ENCODE measurements around the gene CTAGE9. TPM values are rescaled to one million over a fixed set of nuclear protein-coding genes. Genes with fewer than 3 reads are reported as not detected.

CTAGE9 gene
- total RNA-seq, 2 experiments from 2014 or later = not detected

- H3K9me2 ChIP-seq (ENCODE audit: insufficient read depth, low read length) = no peaks in the 10 kb centered on the region
- intact Hi-C loops (cut with micrococcal nuclease; ENCODE audit: unreplicated experiment) = no loop called here
- no peaks in the 10 kb centered on the region for H4K20me1 ChIP-seq (ENCODE audit: insufficient read depth, low read length)
- BruUV-seq (replicated peaks) = no TSS peak
- ChIA-PET POLR2A (no interaction called here), CTCF (ENCODE audit: unreplicated experiment) (no interaction called here)
- H3K4me2 ChIP-seq (ENCODE audit: low read length) = no peak overlapping the region
- no peaks in the 10 kb centered on the region for H3K79me2 ChIP-seq (ENCODE audit: insufficient read depth, low read depth, low read length)
- TF ChIP-seq EZH2phosphoT487 (IDR thresholded peaks at IDR 0.05; ENCODE audit: borderline replicate concordance, low read depth, low read length) (no peak), CTCF (conservative IDR thresholded peaks at IDR 0.05; ENCODE audit: low read length) (no peak)
- no peaks in the 10 kb centered on the region for H3K4me1 ChIP-seq (ENCODE audit: insufficient read depth, low read length, poor library complexity, severe bottlenecking)
- H3K9me3 ChIP-seq (ENCODE audit: low read length) = no peaks in the 10 kb centered on the region
- DNase-seq (ENCODE audit: low spot score) = no peak
- H3K4me3 ChIP-seq (ENCODE audit: low read depth, low read length, poor library complexity, severe bottlenecking) = no peak overlapping the region
- no peak overlapping the region for H2AFZ ChIP-seq (ENCODE audit: low read length)
- no peaks in the 10 kb centered on the region for H3K36me3 ChIP-seq (ENCODE audit: insufficient read depth, low read length)
- no peak overlapping the region for H3K27ac ChIP-seq (ENCODE audit: low read depth, low read length, poor library complexity, severe bottlenecking)
Measured at GRCh38 chr6:131678442-131678841, 32.4 kb downstream of the CTAGE9 start.

GRCh38 chr6:131673184-131673583 lies 37.6 kb downstream of the CTAGE9 start:
- ChIA-PET POLR2A (interaction anchor here (0.5 to 1.3 kb wide), 3 partner anchors 9 to 475 kb away, joined by 3 read pairs; no protein-coding TSS in a partner anchor), CTCF (ENCODE audit: unreplicated experiment) (no interaction called here)
- Histone ChIP-seq H4K20me1 (ENCODE audit: insufficient read depth, low read length) (no peaks in the 10 kb centered on the region), H3K9me2 (ENCODE audit: insufficient read depth, low read length) (no peaks in the 10 kb centered on the region), H3K4me3 (ENCODE audit: low read depth, low read length, poor library complexity, severe bottlenecking) (no peak overlapping the region), H3K4me2 (ENCODE audit: low read length) (no peak overlapping the region), H3K27ac (ENCODE audit: low read depth, low read length, poor library complexity, severe bottlenecking) (no peak overlapping the region), H3K79me2 (ENCODE audit: insufficient read depth, low read depth, low read length) (no peaks in the 10 kb centered on the region), H3K9me3 (ENCODE audit: low read length) (no peaks in the 10 kb centered on the region), H3K36me3 (ENCODE audit: insufficient read depth, low read length) (no peaks in the 10 kb centered on the region; the same call in 1 of the 2 replicates), H3K4me1 (ENCODE audit: insufficient read depth, low read length, poor library complexity, severe bottlenecking) (no peaks in the 10 kb centered on the region), H2AFZ (ENCODE audit: low read length) (no peak overlapping the region)
- DNase-seq (ENCODE audit: low spot score) = no peak
- intact Hi-C loops (cut with micrococcal nuclease; ENCODE audit: unreplicated experiment) = no loop called here
- TF ChIP-seq EZH2phosphoT487 (IDR thresholded peaks at IDR 0.05; ENCODE audit: borderline replicate concordance, low read depth, low read length) (no peak), CTCF (conservative IDR thresholded peaks at IDR 0.05; ENCODE audit: low read length) (no peak)
- no TSS peak for BruUV-seq (replicated peaks)

GRCh38 chr6:131669891-131670290 lies 40.9 kb downstream of the CTAGE9 start:
- Histone ChIP-seq H3K9me2 (ENCODE audit: insufficient read depth, low read length) (no peaks in the 10 kb centered on the region), H3K79me2 (ENCODE audit: insufficient read depth, low read depth, low read length) (no peaks in the 10 kb centered on the region), H3K4me1 (ENCODE audit: insufficient read depth, low read length, poor library complexity, severe bottlenecking) (no peaks in the 10 kb centered on the region), H3K4me2 (ENCODE audit: low read length) (no peak overlapping the region), H3K36me3 (ENCODE audit: insufficient read depth, low read length) (no peaks in the 10 kb centered on the region; the same call in 1 of the 2 replicates), H4K20me1 (ENCODE audit: insufficient read depth, low read length) (no peaks in the 10 kb centered on the region), H2AFZ (ENCODE audit: low read length) (no peak overlapping the region), H3K4me3 (ENCODE audit: low read depth, low read length, poor library complexity, severe bottlenecking) (no peak overlapping the region), H3K9me3 (ENCODE audit: low read length) (no peaks in the 10 kb centered on the region), H3K27ac (ENCODE audit: low read depth, low read length, poor library complexity, severe bottlenecking) (no peak overlapping the region)
- no peak for DNase-seq (ENCODE audit: low spot score)
- CTCF ChIA-PET (ENCODE audit: unreplicated experiment) = no interaction called here
- BruUV-seq (replicated peaks) = no TSS peak
- intact Hi-C loops (cut with micrococcal nuclease; ENCODE audit: unreplicated experiment) = no loop called here
- TF ChIP-seq EZH2phosphoT487 (IDR thresholded peaks at IDR 0.05; ENCODE audit: borderline replicate concordance, low read depth, low read length) = no peak
- TF ChIP-seq CTCF (conservative IDR thresholded peaks at IDR 0.05; ENCODE audit: low read length) = no peak
- POLR2A ChIA-PET = interaction anchor here (0.6 to 3.1 kb wide), 3 partner anchors 11 to 946 kb away, joined by 3 to 15 read pairs (median 4); no protein-coding TSS in a partner anchor
